Midbrain (tissue), 1 donor: ENCODE measurements around the gene GNG3.
"Not testable (repeated sequence)": the region's sequence is repeated elsewhere in the genome, so short reads cannot be mapped to it uniquely, and the experiment has no call there.

Experiments
- DNase-seq: peaks from one replicate; lab custom pipeline; 2025; lab: John Stamatoyannopoulos, UW

GNG3 gene

GRCh38 chr11:62707277-62707861, at the start of gene GNG3, which contains the start of gene BSCL2:
Gene GNG3 (plus strand): TSS chr11:62707676. CDS start chr11:62708296, 620 bp downstream.
Gene BSCL2 (minus strand): TSS chr11:62707424. CDS start chr11:62707195, 229 bp downstream.
- DNase-seq: peak; percentile 75

- DNase-seq: no peak
These were observed 42.9 kb upstream of the GNG3 start for GRCh38 chr11:62664405-62665074.

GRCh38 chr11:62665075-62665598, 42.3 kb upstream of the GNG3 start, which contains the start of the genes C11orf98 and CSKMT:
Gene C11orf98 (minus strand): TSS chr11:62665210. CDS start chr11:62665169, 41 bp downstream.
Gene CSKMT (plus strand): TSS chr11:62665312. CDS start chr11:62665880, 568 bp downstream.
- DNase-seq: peak; percentile 96

GRCh38 chr11:62665599-62666258, 41.7 kb upstream of the GNG3 start:
- peak; percentile 66 for DNase-seq

- DNase-seq: no peak
These were observed 41.1 kb upstream of the GNG3 start for GRCh38 chr11:62666259-62666926.

GRCh38 chr11:62667460-62667859, 40.0 kb upstream of the GNG3 start:
- no peak for DNase-seq

GRCh38 chr11:62669420-62670161, 37.9 kb upstream of the GNG3 start:
- DNase-seq: no peak

GRCh38 chr11:62671236-62671607, 36.3 kb upstream of the GNG3 start:
- no peak for DNase-seq

GRCh38 chr11:62671608-62672389, 35.7 kb upstream of the GNG3 start, which contains the start of the genes LBHD1 and UQCC3:
Gene LBHD1 (minus strand): TSS chr11:62672267. CDS start chr11:62670031, 2,236 bp downstream.
Gene UQCC3 (plus strand): TSS chr11:62671673. CDS start chr11:62671746, 73 bp downstream.
- DNase-seq: peak; percentile 84

- no peak for DNase-seq
These were observed 34.3 kb upstream of the GNG3 start for GRCh38 chr11:62673196-62673525.

- not testable (repeated sequence) for DNase-seq
These were observed 32.1 kb upstream of the GNG3 start for GRCh38 chr11:62675415-62675814.

- DNase-seq: no peak
These were observed 30.8 kb upstream of the GNG3 start for GRCh38 chr11:62676698-62677097.

GRCh38 chr11:62677156-62677555, 30.3 kb upstream of the GNG3 start:
- DNase-seq: no peak

- DNase-seq: no peak
These were observed 29.8 kb upstream of the GNG3 start for GRCh38 chr11:62677714-62678113.

- DNase-seq: no peak
These were observed 29.1 kb upstream of the GNG3 start for GRCh38 chr11:62678433-62678769.

- peak; percentile 89 for DNase-seq
These were observed 28.4 kb upstream of the GNG3 start, which contains the start of gene UBXN1 for GRCh38 chr11:62678770-62679696. Gene UBXN1 (minus strand): TSS chr11:62679073. CDS start chr11:62678923, 150 bp downstream.

- no peak for DNase-seq
These were observed 26.6 kb upstream of the GNG3 start for GRCh38 chr11:62680825-62681240.

- no peak for DNase-seq
These were observed 25.0 kb upstream of the GNG3 start for GRCh38 chr11:62682518-62682917.
